ENCODE data around the gene SCD. TPM values are rescaled to one million over a fixed set of nuclear protein-coding genes. Genes with fewer than 3 reads are reported as not detected.

Gene SCD
- total and polyA plus RNA-seq, 2 of the 13 experiments (the other 11 are each of a cell fraction or from before 2014, with no cell fraction given): 492 to 512 TPM

GRCh38 chr10:100370714-100371481 lies 23.9 kb downstream of the SCD start (continued):
- TF ChIP-seq, protein P1, sequence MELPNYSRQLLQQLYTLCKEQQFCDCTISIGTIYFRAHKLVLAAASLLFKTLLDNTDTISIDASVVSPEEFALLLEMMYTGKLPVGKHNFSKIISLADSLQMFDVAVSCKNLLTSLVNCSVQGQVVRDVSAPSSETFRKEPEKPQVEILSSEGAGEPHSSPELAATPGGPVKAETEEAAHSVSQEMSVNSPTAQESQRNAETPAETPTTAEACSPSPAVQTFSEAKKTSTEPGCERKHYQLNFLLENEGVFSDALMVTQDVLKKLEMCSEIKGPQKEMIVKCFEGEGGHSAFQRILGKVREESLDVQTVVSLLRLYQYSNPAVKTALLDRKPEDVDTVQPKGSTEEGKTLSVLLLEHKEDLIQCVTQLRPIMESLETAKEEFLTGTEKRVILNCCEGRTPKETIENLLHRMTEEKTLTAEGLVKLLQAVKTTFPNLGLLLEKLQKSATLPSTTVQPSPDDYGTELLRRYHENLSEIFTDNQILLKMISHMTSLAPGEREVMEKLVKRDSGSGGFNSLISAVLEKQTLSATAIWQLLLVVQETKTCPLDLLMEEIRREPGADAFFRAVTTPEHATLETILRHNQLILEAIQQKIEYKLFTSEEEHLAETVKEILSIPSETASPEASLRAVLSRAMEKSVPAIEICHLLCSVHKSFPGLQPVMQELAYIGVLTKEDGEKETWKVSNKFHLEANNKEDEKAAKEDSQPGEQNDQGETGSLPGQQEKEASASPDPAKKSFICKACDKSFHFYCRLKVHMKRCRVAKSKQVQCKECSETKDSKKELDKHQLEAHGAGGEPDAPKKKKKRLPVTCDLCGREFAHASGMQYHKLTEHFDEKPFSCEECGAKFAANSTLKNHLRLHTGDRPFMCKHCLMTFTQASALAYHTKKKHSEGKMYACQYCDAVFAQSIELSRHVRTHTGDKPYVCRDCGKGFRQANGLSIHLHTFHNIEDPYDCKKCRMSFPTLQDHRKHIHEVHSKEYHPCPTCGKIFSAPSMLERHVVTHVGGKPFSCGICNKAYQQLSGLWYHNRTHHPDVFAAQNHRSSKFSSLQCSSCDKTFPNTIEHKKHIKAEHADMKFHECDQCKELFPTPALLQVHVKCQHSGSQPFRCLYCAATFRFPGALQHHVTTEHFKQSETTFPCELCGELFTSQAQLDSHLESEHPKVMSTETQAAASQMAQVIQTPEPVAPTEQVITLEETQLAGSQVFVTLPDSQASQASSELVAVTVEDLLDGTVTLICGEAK (IDR thresholded peaks at IDR 0.05): no peak
- TF ChIP-seq, protein P1 (CRISPR knock-in tag; IDR thresholded peaks at IDR 0.05): no peak
- TF ChIP-seq ZNF713 (CRISPR knock-in tag; IDR thresholded peaks at IDR 0.05) (no peak), ZNF709 (CRISPR knock-in tag; IDR thresholded peaks at IDR 0.05) (no peak), ZNF646 (CRISPR knock-in tag; IDR thresholded peaks at IDR 0.05) (peak; percentile 47; the same call in 1 of the 2 replicates), ZNF33A (CRISPR knock-in tag; IDR thresholded peaks at IDR 0.05; ENCODE audit: borderline replicate concordance) (no peak), ZNF234 (CRISPR knock-in tag; conservative IDR thresholded peaks at IDR 0.05) (no peak), SRSF9 (IDR thresholded peaks at IDR 0.05; ENCODE audit: borderline replicate concordance, insufficient read depth, low read depth, low read length, poor library complexity, severe bottlenecking) (no peak), ZBTB49 (CRISPR knock-in tag; IDR thresholded peaks at IDR 0.05; ENCODE audit: borderline replicate concordance) (no peak), MLLT10 (CRISPR knock-in tag; IDR thresholded peaks at IDR 0.05) (no peak)
